Stimulated activated CD4-positive, alpha-beta T cell treated with anti-CD3 and anti-CD28 coated beads, Interleukin-2, amount 100 ng/mL, for 4 hours (primary cell): ENCODE measurements around the gene CAPN13.

Experiments used
- DNase-seq: peaks from one replicate; pipeline ENCODE4 v3.0.0-alpha.2; 2020; ENCODE audit warnings: low read depth

The CAPN13 gene

DNA sequence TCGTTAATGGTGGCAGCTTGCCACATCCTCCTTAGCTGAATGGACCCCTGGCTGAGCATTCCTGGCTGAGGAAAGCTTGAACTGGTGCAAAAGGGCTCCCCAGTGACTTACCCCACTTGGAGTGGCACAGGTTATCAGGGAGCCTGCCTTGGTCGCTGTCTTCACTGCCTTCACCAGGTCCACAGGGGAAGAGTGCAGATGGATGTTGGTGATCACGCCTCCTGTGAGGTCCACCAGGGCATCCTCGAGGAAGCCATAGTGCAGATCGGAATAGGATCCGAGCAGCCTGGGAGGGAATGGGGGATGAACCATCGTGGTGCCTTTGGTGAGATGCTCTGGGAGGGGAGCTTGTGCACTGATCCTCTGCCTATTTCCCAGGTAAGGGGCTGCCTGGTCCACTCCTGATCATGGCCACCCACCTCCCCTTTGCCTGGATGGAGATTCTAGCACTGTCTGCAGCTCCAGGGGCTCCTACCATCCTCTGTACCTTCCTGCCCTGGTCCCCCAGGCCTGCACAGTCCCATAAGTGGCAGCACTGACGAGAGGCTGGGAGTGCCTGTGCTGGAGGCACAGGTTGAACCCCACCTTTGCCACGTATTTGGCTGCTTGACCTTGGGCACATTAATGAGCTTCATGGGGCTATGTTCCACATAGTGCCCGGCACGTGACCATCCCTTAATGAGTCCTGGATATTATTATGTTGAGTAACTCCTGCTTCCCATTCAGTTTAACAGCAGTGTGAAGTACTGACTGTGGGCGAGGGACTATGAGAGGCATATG, 43.0 kb downstream of the CAPN13 start:
- no peak for DNase-seq

DNA sequence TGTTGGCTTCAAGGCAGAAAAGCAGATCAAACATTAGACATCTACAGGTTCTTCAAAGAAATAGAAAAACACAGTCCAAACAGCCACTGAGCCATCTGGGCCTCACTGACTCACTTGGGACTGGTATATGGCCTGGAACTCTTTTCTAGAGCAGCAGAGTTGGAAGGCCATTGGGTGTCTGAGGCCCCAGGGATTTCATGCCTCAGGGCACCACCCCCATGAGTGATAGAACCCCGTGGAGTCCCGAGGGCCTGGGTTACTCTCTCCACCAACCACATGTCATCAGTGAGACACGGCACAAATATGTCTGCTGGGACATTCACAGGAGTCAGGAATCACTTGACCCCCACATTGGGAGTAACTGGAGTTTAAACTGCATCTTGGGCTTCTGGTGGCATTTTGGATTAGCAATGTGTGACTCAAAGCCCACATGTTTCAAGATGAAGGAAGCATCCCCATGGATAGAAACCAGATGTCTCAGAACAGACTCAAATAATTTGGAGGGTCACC, 44.0 kb downstream of the CAPN13 start:
- DNase-seq = no peak

DNA sequence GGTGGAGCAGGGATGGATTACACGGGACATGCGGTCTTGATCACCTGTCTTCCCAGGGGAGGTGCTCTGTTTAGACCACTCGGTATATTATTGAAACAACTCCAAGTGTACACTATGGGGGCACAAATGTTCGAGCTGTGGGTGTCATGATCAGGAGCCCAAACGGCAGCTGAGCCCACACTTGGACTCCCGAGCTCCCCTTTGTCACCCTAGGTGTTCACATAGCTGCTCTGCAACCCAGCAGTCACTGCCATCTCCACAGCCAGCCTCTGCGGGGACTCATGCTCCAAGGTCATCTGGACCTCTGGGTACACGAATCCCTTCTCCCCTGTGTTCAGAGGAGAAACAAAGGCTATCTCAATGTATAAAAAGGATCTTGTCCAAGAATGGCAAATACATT, 46.0 kb downstream of the CAPN13 start:
- no peak for DNase-seq

DNA sequence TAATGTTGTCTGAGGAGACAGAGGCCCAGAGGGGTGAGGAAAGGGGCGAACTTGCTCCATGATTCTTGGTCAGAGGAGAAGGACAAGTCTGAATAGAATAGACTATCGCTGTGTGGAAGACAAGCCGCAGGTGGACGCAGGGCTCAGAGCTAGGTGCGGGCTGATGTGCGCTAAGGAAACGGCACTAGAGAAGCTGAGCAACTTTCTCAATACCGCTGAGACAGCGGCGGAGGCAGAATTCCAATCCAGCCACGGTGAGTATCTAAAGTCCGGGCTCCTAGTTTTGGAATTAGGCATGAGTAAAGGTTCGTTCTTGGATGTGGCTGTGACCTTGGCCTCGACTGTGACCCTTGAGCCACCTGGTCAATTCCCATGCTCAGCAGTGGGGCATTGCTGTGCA, 47.8 kb downstream of the CAPN13 start:
- DNase-seq = no peak

DNA sequence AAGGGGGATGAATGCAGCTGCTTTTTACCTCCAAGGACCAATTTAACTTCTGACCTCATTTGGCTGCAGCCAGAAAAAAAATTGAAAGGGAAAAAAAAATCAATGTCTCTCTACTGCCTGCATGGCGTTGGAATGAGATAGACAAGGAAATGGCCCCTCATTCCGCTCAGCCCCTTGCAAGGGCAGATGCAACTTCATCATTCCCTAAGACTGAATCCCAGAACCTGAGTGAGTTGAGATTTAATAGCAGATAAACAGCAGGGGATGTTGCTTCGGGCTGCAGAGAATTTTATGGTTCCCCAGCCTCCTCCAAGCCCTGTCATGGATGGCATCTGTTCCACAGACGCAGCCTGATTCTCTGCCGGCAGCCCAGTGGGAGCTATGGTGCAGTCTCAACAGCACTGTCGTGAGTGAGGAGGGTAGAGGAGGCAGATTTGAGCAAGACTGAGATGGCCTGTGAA, 49.0 kb downstream of the CAPN13 start:
- DNase-seq = no peak

DNA sequence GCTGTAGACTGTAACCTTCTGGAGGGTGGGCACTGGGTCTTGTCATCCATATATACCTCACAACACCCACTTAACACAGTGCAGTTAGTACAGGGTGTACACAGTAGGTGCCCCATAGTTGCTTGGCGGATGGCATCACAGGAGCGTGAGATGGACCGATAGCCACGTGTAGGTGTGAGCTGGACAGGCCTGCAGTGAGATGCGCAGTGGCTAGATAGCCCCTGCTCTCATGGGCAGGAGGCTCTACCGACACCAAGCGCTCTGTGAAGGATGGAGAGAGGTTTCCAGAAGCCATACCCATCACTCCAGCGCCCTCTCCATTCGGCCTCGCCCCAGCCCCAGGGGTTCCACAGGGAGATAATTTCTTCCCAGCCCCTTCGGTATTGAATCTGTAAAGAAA, 49.5 kb downstream of the CAPN13 start:
- DNase-seq = no peak

DNA sequence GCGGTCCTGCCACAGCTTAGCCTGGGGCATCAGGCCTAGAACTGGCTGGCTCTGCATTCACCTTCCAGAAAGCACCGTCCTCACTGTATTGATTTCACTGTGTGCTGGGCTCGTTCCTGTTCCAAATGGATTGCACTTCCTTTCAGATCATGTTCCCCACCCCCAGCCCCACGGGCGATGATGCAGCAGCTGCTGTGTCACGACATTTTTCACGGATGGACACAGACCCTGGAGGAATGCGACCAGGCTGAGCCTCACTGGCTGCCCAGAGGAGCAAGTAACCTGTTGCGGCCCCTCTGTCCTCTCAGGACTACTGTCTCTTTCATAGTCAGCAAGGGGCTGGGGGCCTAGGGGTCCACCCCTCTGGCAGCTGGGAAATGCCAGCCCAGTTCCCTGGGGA, 50.3 kb downstream of the CAPN13 start:
- no peak for DNase-seq

DNA sequence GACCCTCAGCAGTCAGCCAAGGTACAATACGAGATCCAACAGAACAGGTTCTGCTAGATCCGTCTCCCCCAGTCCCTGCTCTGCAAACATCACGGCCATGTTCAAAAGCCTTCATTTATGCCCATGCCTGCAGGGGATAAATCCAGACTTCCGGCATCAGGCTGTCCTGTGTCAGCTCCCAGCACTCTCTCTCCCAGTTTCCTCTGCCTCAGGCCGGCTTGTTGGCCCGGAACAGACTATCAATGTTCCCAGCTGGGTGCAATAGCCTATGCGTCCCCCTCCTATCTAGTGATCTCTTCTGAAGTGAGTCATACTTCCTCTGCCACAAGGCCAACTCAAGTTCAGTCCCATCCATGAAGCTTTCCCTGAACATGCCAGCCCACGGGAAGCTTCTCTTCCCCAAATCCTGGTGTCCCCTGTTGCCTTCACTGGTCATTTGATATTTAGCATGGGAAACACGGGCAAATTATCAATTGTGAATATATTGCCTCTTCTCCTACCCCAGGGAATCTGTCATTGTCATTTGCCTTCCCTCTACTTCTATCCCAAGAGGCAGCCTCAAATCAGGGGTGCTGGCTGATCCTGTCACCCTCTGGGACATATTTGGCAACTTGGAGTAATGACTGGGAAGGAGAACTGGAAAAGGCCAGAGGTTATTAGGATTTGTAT, 51.1 kb downstream of the CAPN13 start:
- no peak for DNase-seq

DNA sequence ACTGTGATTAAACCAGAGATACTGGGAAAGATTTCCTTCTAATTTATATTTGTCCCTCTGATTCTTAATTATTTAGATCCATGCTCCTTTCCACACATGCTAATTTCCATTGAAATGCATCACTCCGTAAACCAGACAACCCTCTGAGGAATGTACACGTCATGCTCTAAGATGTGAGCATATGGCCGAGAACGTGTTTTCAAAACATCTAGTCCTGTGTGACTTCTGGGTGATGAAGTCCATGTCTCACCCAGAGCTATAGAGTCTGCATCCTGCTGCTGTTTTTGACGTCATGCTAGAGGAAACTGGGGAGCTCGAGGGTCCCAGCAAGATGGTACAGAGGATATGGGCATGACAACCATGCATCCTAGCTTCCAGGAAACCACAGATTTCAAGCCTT, 53.6 kb downstream of the CAPN13 start:
- no peak for DNase-seq

DNA sequence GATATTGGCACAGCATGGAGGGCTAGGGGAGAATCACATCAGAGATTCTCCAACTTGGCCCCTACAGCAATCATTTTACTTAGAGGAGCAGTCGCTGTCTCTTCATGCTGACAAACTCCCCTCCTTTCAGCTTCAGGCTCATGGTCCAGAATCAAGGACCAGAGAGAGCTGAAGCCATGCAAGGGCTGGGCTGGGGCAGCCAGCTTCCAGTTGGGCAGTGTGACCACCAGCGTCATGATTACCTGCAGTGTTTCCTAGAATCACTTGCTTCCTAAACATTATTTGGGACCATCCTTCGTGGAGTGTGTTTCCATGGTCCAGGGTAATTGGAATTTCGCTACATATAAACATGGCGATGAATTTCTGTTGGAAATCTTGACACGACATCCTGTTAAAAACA, 54.4 kb downstream of the CAPN13 start:
- no peak for DNase-seq

DNA sequence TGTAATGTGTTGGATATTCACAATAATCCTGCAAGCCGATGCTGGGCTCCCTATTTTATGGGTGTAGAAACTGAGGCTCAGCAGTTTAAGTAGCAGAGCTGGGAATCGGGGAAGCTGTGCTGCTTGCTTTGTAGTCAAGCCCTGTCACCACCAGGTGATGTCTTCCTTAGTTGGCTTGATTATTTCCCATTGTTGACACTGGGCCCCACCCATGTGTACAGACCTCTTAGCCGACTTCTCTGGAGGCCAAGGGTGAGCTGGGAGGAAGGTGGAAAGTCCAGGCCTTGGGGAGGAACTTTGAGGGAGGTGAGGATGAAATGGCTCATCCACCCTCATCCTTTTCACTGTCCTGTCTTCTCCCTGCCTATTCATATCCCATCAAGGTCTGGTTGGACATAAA, 60.0 kb downstream of the CAPN13 start:
- DNase-seq = no peak

DNA sequence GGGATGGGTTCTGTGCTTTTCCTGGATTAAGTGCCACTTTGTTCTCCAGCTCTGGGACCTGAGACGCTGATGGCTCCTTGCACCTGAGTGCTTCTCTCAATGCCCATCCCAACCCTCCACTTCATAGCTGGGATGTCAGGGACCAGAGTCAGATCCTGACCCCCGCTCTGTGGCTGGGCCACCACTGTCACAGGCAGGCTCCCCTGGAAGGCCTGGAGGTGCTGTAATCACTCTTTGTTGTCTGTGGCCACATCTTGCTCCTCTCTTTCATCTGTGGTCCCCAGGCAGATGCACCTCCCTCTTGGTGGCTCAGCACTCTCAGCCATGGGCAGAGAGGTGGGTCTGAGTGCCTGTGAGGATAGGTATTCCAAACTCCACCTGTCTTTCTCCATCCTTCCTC, 62.4 kb downstream of the CAPN13 start:
- no peak for DNase-seq

DNA sequence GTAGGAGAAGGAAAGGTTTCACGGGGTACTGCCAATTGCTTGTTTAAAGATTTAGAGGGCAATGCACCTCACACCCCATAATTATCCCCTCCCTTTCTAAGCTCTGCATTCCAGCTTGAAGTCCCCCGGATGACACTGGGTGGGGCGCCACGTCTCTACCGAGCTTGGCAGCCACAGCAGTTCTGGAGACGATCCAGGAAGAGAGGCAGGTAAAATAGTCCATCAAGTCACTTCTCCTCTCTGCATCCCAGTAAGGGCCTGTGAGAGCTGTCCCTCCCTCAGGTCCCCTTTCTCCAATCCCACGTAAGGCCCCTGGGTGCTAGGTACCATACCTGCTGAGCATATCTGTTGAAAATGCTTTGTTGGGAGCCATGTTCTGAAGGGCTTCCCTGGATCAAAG, 65.7 kb downstream of the CAPN13 start:
- no peak for DNase-seq

DNA sequence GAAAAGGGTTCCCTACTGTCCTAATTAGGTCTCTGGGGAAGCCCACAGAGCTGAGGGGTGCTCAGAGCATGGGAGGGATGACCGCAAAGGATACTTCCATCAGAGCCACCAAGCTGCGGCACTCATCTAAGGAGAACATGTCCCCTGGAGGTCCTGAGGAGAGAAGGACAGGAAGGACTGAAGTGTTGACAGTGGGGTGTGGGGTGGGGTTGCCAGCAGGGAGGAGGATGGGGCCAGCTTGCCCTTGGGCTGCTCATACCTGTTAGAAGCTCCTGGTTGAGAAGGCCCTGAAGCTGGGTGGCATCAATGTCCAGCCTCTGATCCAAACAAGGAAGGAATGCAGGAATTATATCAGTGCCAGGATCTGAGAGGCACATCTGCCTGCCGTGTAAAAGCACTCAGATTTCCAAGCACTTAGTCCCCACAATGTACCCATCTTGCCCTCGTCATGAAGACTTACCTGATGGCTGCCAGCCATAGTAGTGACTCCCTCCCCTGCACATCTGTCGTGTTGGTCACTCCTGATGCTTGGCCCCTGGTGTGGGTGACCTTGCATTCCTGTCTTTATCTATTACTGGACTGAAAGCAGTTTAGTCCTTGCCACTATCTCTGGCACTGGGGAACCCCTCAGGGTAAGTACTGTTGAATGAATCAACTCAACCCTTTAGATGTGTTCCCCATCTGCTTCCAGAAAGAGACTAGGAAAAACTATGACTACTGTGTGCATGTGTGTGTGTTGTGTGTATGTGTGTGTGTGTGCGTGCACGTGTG, 68.9 kb downstream of the CAPN13 start:
- DNase-seq = no peak

DNA sequence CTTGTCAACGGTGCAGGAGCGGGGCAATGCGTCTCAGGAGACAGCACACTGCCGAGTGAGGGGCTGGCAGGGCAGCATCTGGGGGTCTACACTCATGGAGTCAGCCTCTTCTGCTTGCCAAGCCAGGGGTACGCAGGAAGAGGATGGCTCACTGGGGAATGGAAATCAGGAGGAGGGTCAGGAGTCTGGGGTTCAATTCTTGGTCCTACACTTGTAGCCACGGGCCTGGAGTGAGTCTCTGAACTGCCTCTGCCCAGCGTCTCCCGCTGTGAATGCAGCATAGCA, 70.0 kb downstream of the CAPN13 start:
- DNase-seq = no peak

DNA sequence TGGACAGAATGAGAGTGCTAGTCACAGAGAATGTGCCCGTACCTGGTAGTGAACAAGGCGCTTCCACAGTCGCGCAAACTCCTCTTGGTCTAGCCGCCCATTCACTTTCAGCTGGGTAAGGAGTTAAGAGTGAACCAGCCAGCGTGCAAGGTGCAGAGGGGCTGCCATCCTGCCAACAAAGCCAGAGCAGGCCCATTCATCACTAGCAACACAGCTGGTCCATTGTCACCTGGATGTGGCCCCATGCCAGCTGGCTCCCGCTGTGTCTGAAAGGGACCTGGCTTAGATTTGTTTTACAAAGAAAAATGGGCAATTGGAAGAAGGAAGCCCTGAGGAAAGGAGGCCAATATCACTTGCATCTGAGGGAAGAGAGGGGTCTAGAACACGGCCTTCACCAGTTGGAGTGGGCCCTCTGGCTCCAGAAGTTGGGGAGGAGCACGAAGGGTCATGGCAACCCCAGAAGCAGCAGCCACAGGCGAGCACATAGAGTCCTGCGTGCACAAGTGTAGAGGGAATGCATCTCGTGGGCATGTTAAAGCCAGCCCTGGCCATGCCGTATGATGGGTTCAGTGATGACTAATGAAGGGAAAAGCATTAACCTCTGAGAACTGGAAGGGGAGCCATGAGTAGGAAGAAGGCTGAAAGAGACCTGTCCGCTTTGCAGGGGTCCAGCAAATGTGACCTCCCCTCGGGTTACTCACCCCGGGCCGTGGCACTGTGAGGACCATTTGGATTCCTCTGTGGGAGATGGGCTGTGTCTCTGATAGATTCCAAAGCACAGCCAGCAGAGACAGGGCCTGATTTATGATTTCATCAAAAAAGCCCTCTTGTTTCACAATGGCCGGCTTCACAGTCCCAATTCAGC, 70.6 kb downstream of the CAPN13 start:
- DNase-seq = no peak

DNA sequence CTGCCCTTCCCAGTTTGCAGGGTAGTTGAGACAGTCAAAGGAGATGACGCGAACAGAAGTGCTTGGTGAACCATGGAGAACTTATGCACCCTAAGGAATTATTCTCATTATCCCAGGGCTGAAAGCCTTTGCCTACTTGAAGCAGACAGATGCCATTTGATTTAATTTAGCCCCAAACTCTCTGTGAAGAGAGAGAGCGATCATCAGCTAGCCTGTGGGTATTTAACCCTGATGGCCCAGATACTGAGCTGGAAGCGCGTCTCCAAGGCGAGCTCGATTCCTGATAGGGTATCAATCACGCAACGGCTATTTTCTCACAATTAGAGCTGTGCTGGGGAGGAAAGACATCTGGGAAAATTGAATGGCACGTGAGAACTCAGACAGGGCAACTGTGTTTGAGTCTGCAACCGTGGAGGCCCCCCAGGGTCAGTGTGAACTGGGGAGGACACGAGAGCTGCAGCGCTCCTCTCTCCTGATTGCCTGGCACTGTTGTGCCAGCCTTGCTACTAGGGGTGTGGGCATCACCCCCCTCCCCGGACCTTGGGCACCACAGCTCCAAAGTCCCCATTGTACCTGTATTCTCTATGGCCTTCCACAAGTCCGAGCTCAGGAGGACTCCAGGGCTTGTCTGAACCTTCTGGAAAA, 73.2 kb downstream of the CAPN13 start:
- DNase-seq = no peak

DNA sequence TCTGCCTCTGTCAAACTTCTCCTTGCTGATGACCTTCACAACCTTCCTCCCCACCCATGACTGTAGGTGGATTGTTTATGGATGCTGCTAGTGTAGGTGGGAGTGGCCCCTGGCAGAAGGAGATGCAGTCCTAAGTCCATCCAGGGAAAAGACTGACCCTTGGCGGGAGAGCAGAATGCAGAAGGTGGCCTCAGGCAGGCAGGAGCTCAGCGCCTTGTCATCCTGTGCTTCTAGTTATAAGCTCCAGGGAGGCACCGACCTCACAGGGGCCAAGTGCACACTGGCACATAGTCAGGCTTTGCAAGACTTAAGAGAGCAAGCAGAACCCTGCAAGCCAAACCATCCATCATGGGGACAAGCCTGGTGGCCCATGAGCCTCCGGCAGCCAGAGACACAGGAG, 74.4 kb downstream of the CAPN13 start:
- no peak for DNase-seq

DNA sequence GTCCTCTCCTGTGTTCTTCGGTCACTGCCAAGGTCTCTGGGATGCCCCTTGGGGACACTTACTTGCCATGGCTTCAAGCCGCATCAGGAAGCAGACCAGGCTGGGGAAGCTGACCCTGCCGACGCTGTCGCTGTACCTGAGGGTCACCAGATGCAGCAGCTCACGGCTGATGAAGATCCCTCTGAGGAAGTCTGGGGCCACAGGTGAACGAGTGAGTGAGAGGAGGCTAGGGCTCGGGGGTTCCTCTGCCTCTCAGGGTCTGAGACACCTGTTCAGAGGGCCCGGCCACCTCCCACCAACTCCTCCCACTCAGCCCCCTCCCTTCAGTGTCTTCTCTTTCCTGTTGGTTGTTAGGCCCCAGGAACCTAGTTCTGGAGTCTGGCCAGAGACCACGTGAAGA, 74.9 kb downstream of the CAPN13 start:
- DNase-seq = no peak

DNA sequence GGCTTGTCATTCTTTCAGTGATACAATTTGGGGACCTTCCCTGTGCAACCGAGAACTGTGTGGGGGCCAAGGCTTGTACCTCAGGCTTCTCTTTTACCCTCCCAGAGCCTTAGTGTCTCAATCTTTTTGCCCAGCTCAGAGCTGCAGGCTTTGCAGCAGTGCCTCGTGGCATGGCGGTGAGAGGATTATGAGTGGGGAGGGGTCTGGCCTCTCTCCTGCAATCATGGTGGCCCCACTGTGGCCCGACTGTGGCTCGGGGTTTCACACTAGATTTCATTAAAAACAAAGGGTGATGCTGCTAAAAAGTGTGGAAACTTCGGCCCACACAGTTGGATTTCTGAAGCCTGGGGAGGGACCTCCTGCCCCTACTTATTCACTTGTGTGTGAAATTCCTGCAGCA, 75.5 kb downstream of the CAPN13 start:
- no peak for DNase-seq
